HepG2 (cell line): ENCODE data around the gene MRPL20. TPM values are rescaled to one million over a fixed set of nuclear protein-coding genes. Genes with fewer than 3 reads are reported as not detected.

Experiments used
- CBFB ChIP-seq: sonication (generic); formaldehyde crosslinking; IDR thresholded peaks from 2 replicates; pipeline ENCODE4 v1.4.0; 2020; ENCODE audit warnings: missing genetic modification reagents
- DNMT1 ChIP-seq: sonication (generic); formaldehyde crosslinking; IDR thresholded peaks from 2 replicates; pipeline ENCODE4 v1.5.1; 2020; ENCODE audit warnings: mild to moderate bottlenecking, missing genetic modification reagents
- HMGA1 ChIP-seq: sonication (generic); formaldehyde crosslinking; conservative IDR thresholded peaks from 2 replicates; pipeline ENCODE4 v1.4.0; 2020; ENCODE audit warnings: missing genetic modification reagents
- KDM3A ChIP-seq: IDR thresholded peaks from 2 replicates; pipeline ENCODE4 v1.6.1; 2018; ENCODE audit warnings: low read depth, missing compliant biosample characterization
- PAF1 ChIP-seq: IDR thresholded peaks from 2 replicates; pipeline ENCODE4 v1.6.1; 2016; ENCODE audit warnings: missing genetic modification reagents, missing compliant biosample characterization
- POGK ChIP-seq: sonication (generic); formaldehyde crosslinking; conservative IDR thresholded peaks from 2 replicates; pipeline ENCODE4 v1.8.0; 2022; ENCODE audit warnings: mild to moderate bottlenecking, moderate library complexity, missing genetic modification reagents
- TEAD3 ChIP-seq: optimal IDR thresholded peaks from 2 replicates; pipeline ENCODE3; 2016; ENCODE audit warnings: borderline replicate concordance
- TRIM24 ChIP-seq: sonication (generic); formaldehyde crosslinking; IDR thresholded peaks from 2 replicates; pipeline ENCODE4 v1.8.0; 2022; ENCODE audit warnings: mild to moderate bottlenecking, missing genetic modification reagents
- ZFP62 ChIP-seq: sonication (generic); formaldehyde crosslinking; IDR thresholded peaks from 2 replicates; pipeline ENCODE4 v1.4.0; 2020; ENCODE audit warnings: missing genetic modification reagents
- ZNF224 ChIP-seq: sonication (generic); formaldehyde crosslinking; IDR thresholded peaks from 2 replicates; pipeline ENCODE4 v1.5.0; 2020; ENCODE audit warnings: mild to moderate bottlenecking, missing genetic modification reagents
- ZNF274 ChIP-seq: sonication (generic); formaldehyde crosslinking; IDR thresholded peaks from 2 replicates; pipeline ENCODE4 v1.5.1; 2020; ENCODE audit warnings: mild to moderate bottlenecking, missing genetic modification reagents
- ZNF292 ChIP-seq: sonication (generic); formaldehyde crosslinking; IDR thresholded peaks from 2 replicates; pipeline ENCODE4 v1.8.1; 2022; ENCODE audit warnings: mild to moderate bottlenecking, low read depth, missing genetic modification reagents, borderline replicate concordance
- ZNF468 ChIP-seq: sonication (generic); formaldehyde crosslinking; IDR thresholded peaks from 2 replicates; pipeline ENCODE4 v1.8.0; 2022; ENCODE audit warnings: mild to moderate bottlenecking, moderate library complexity, missing genetic modification reagents
- ZNF589 ChIP-seq: sonication (generic); formaldehyde crosslinking; conservative IDR thresholded peaks from 2 replicates; pipeline ENCODE4 v1.8.0; 2022; ENCODE audit warnings: mild to moderate bottlenecking, moderate library complexity, missing genetic modification reagents
- ZNF644 ChIP-seq: IDR thresholded peaks from 2 replicates; pipeline ENCODE4 v1.6.1; 2016; ENCODE audit warnings: low read depth
- ZNF660 ChIP-seq: sonication (generic); formaldehyde crosslinking; IDR thresholded peaks from 2 replicates; pipeline ENCODE4 v1.5.1; 2020; ENCODE audit warnings: mild to moderate bottlenecking, low read depth, missing genetic modification reagents, borderline replicate concordance
- ZNF83 ChIP-seq: sonication (generic); formaldehyde crosslinking; IDR thresholded peaks from 2 replicates; pipeline ENCODE4 v1.4.0; 2020; ENCODE audit warnings: missing genetic modification reagents, mild to moderate bottlenecking, borderline replicate concordance
- polyA plus RNA-seq, 8 experiments: library from polyadenylated mRNA; depleted of rRNA in 3 of 8; stranded (reverse) in 7 of 8; unstranded in 1 of 8; fragments of >200 nt; fragmentation: Illumina TruSeq in 4 of 8; extraction: Trizol in 4 of 8; gene quantifications; 2 replicates each; pipeline versions ENCODE4 v1.2.1 to v1.2.3, GENCODE V29; 2011 to 2016; ENCODE audit warnings: low read depth in 4 of 8, missing spikeins in 1 of 8, mixed read lengths in 1 of 8; ENCODE audit not compliant: insufficient read depth in 1 of 8
- total RNA-seq, 5 experiments: library from RNA; depleted of rRNA; stranded (reverse); fragments of >200 nt; fragmentation: Illumina TruSeq; extraction: Trizol; gene quantifications; 2 replicates each; pipeline ENCODE4 v1.2.3, GENCODE V29; 2016; ENCODE audit warnings: low read depth in 1 of 5
- TF ChIP-seq, protein P1 (sequence below): IDR thresholded peaks from 2 replicates; pipeline ENCODE4 v1.4.0; 2020; ENCODE audit warnings: mild to moderate bottlenecking, missing genetic modification reagents
- TF ChIP-seq, protein P2 (sequence below): IDR thresholded peaks from 2 replicates; pipeline ENCODE4 v1.6.1; 2016
- TF ChIP-seq, protein P3 (sequence below): sonication (generic); formaldehyde crosslinking; IDR thresholded peaks from 2 replicates; pipeline ENCODE4 v1.4.0; 2020; ENCODE audit warnings: missing genetic modification reagents
- TF ChIP-seq, protein P4 (sequence below): sonication (generic); formaldehyde crosslinking; IDR thresholded peaks from 2 replicates; pipeline ENCODE4 v1.4.0; 2020; ENCODE audit warnings: missing genetic modification reagents

MRPL20 gene
- total and polyA plus RNA-seq, 2 of the 13 experiments (the other 11 are each of a cell fraction or from before 2014, with no cell fraction given): 59.2 to 127 TPM

GRCh38 chr1:1431845-1432273 is 24.8 kb upstream of the MRPL20 start (continued):
- TF ChIP-seq, protein P1, sequence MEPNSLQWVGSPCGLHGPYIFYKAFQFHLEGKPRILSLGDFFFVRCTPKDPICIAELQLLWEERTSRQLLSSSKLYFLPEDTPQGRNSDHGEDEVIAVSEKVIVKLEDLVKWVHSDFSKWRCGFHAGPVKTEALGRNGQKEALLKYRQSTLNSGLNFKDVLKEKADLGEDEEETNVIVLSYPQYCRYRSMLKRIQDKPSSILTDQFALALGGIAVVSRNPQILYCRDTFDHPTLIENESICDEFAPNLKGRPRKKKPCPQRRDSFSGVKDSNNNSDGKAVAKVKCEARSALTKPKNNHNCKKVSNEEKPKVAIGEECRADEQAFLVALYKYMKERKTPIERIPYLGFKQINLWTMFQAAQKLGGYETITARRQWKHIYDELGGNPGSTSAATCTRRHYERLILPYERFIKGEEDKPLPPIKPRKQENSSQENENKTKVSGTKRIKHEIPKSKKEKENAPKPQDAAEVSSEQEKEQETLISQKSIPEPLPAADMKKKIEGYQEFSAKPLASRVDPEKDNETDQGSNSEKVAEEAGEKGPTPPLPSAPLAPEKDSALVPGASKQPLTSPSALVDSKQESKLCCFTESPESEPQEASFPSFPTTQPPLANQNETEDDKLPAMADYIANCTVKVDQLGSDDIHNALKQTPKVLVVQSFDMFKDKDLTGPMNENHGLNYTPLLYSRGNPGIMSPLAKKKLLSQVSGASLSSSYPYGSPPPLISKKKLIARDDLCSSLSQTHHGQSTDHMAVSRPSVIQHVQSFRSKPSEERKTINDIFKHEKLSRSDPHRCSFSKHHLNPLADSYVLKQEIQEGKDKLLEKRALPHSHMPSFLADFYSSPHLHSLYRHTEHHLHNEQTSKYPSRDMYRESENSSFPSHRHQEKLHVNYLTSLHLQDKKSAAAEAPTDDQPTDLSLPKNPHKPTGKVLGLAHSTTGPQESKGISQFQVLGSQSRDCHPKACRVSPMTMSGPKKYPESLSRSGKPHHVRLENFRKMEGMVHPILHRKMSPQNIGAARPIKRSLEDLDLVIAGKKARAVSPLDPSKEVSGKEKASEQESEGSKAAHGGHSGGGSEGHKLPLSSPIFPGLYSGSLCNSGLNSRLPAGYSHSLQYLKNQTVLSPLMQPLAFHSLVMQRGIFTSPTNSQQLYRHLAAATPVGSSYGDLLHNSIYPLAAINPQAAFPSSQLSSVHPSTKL: peak; percentile 65
- peak; percentile 49 for TF ChIP-seq CBFB (CRISPR knock-in tag)
- TF ChIP-seq PAF1 (CRISPR knock-in tag): peak; percentile 69; the same call in 1 of the 2 replicates
- TF ChIP-seq ZFP62 (CRISPR knock-in tag): no peak
- TF ChIP-seq, protein P2, sequence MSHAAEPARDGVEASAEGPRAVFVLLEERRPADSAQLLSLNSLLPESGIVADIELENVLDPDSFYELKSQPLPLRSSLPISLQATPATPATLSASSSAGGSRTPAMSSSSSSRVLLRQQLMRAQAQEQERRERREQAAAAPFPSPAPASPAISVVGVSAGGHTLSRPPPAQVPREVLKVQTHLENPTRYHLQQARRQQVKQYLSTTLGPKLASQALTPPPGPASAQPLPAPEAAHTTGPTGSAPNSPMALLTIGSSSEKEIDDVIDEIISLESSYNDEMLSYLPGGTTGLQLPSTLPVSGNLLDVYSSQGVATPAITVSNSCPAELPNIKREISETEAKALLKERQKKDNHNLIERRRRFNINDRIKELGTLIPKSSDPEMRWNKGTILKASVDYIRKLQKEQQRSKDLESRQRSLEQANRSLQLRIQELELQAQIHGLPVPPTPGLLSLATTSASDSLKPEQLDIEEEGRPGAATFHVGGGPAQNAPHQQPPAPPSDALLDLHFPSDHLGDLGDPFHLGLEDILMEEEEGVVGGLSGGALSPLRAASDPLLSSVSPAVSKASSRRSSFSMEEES (CRISPR knock-in tag): peak; percentile 48
- peak; percentile 66 for TF ChIP-seq TEAD3 (CRISPR knock-in tag)
- no peak for TF ChIP-seq ZNF224
- peak; percentile 45; the same call in 1 of the 2 replicates for TF ChIP-seq ZNF292 (CRISPR knock-in tag)
- TF ChIP-seq, protein P3, sequence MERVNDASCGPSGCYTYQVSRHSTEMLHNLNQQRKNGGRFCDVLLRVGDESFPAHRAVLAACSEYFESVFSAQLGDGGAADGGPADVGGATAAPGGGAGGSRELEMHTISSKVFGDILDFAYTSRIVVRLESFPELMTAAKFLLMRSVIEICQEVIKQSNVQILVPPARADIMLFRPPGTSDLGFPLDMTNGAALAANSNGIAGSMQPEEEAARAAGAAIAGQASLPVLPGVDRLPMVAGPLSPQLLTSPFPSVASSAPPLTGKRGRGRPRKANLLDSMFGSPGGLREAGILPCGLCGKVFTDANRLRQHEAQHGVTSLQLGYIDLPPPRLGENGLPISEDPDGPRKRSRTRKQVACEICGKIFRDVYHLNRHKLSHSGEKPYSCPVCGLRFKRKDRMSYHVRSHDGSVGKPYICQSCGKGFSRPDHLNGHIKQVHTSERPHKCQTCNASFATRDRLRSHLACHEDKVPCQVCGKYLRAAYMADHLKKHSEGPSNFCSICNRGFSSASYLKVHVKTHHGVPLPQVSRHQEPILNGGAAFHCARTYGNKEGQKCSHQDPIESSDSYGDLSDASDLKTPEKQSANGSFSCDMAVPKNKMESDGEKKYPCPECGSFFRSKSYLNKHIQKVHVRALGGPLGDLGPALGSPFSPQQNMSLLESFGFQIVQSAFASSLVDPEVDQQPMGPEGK (CRISPR knock-in tag): peak; percentile 96
- TF ChIP-seq, protein P4, sequence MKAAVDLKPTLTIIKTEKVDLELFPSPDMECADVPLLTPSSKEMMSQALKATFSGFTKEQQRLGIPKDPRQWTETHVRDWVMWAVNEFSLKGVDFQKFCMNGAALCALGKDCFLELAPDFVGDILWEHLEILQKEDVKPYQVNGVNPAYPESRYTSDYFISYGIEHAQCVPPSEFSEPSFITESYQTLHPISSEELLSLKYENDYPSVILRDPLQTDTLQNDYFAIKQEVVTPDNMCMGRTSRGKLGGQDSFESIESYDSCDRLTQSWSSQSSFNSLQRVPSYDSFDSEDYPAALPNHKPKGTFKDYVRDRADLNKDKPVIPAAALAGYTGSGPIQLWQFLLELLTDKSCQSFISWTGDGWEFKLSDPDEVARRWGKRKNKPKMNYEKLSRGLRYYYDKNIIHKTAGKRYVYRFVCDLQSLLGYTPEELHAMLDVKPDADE (CRISPR knock-in tag): no peak; the same call in 1 of the 2 replicates
- TF ChIP-seq POGK (CRISPR knock-in tag): peak; percentile 51; the same call in 1 of the 2 replicates
- peak; percentile 71 for TF ChIP-seq ZNF274 (CRISPR knock-in tag)
- no peak for TF ChIP-seq TRIM24 (CRISPR knock-in tag)
- TF ChIP-seq ZNF468 (CRISPR knock-in tag): no peak
- TF ChIP-seq ZNF83: no peak; the same call in 1 of the 2 replicates
- no peak for TF ChIP-seq DNMT1
- TF ChIP-seq ZNF644 (CRISPR knock-in tag): no peak
- TF ChIP-seq ZNF589 (CRISPR knock-in tag): no peak
- TF ChIP-seq ZNF660 (CRISPR knock-in tag): no peak
- TF ChIP-seq KDM3A (CRISPR knock-in tag): 0 out of 2 replicates have a peak, but pooled peaks have one; percentile 57
- no peak for TF ChIP-seq HMGA1 (CRISPR knock-in tag)
